Measurements from ENCODE around the gene CXCL11.

The CXCL11 gene

GRCh38 chr4:76022677-76023076 is 13.2 kb downstream of the CXCL11 start:
- no peak for ATAC-seq
- no peak for TF ChIP-seq SNAI2 (CRISPR knock-in tag; IDR thresholded peaks at IDR 0.05)

GRCh38 chr4:76022031-76022430 is 13.8 kb downstream of the CXCL11 start:
- ATAC-seq: no peak
- TF ChIP-seq ISL1 (CRISPR knock-in tag; IDR thresholded peaks at IDR 0.05) (no peak), PATZ1 (CRISPR knock-in tag; IDR thresholded peaks at IDR 0.05; ENCODE audit: borderline replicate concordance) (no peak)

GRCh38 chr4:76017056-76017686 is 18.7 kb downstream of the CXCL11 start:
- ATAC-seq: no peak
- no peak for TF ChIP-seq OSR1 (CRISPR knock-in tag; IDR thresholded peaks at IDR 0.05)
- no peak for TF ChIP-seq ZC3H10 (CRISPR knock-in tag; IDR thresholded peaks at IDR 0.05)
- no peak for TF ChIP-seq GLIS3 (CRISPR knock-in tag; IDR thresholded peaks at IDR 0.05)
- no peak for TF ChIP-seq ZFP3 (CRISPR knock-in tag; IDR thresholded peaks at IDR 0.05)
- no peak for TF ChIP-seq BACH2 (CRISPR knock-in tag; IDR thresholded peaks at IDR 0.05; ENCODE audit: borderline replicate concordance)
- no peak for TF ChIP-seq ZNF8 (CRISPR knock-in tag; IDR thresholded peaks at IDR 0.05)
- TF ChIP-seq PATZ1 (CRISPR knock-in tag; IDR thresholded peaks at IDR 0.05; ENCODE audit: borderline replicate concordance): no peak
- no peak for TF ChIP-seq PPARA (CRISPR knock-in tag; IDR thresholded peaks at IDR 0.05; ENCODE audit: borderline replicate concordance)
- no peak for TF ChIP-seq CREB5 (CRISPR knock-in tag; IDR thresholded peaks at IDR 0.05; ENCODE audit: low read depth)
- TF ChIP-seq CSRNP3 (CRISPR knock-in tag; IDR thresholded peaks at IDR 0.05): no peak
- no peak for TF ChIP-seq ZNF565 (CRISPR knock-in tag; conservative IDR thresholded peaks at IDR 0.05; ENCODE audit: low read depth)
- TF ChIP-seq RARB (CRISPR knock-in tag; IDR thresholded peaks at IDR 0.05): no peak
- no peak for TF ChIP-seq ZFP30 (CRISPR knock-in tag; IDR thresholded peaks at IDR 0.05)
- TF ChIP-seq CSDC2 (CRISPR knock-in tag; IDR thresholded peaks at IDR 0.05): no peak
- TF ChIP-seq TOX (CRISPR knock-in tag; IDR thresholded peaks at IDR 0.05; ENCODE audit: borderline replicate concordance): no peak
- no peak for TF ChIP-seq SNAI2 (CRISPR knock-in tag; IDR thresholded peaks at IDR 0.05)
- no peak for TF ChIP-seq TCF4 (CRISPR knock-in tag; IDR thresholded peaks at IDR 0.05; ENCODE audit: borderline replicate concordance)
- no peak for TF ChIP-seq ESRRG (CRISPR knock-in tag; IDR thresholded peaks at IDR 0.05)
- no peak for TF ChIP-seq ZNF70 (CRISPR knock-in tag; IDR thresholded peaks at IDR 0.05)

- TF ChIP-seq PPARA (CRISPR knock-in tag; IDR thresholded peaks at IDR 0.05; ENCODE audit: borderline replicate concordance): no peak
- TF ChIP-seq ZNF70 (CRISPR knock-in tag; IDR thresholded peaks at IDR 0.05): no peak
- TF ChIP-seq CSDC2 (CRISPR knock-in tag; IDR thresholded peaks at IDR 0.05): no peak
- ATAC-seq: no peak
Measured at GRCh38 chr4:76016393-76016792, 19.5 kb downstream of the CXCL11 start.

GRCh38 chr4:76013540-76013939 is 22.3 kb downstream of the CXCL11 start:
- ATAC-seq: no peak
- TF ChIP-seq ZFP30 (CRISPR knock-in tag; IDR thresholded peaks at IDR 0.05): no peak
